Aorta (tissue), 5 donors: ENCODE data around the gene RFX1. TPM values are rescaled to one million over a fixed set of nuclear protein-coding genes. Genes with fewer than 3 reads are reported as not detected.
A peak's percentile ranks its signal among the peaks of the same experiment; 100 is the strongest.
"Not testable (repeated sequence)": the region's sequence is repeated elsewhere in the genome, so short reads cannot be mapped to it uniquely, and the experiment has no call there.

Experiments
- ATAC-seq: fragments of 200-7000 bp; cut with Tn5 transposase; one replicate; pipeline ENCODE4 v1.9.1; 2022; ENCODE audit warnings: moderate library complexity; ENCODE audit not compliant: low FRiP score
- DNase-seq, 2 donors: peaks; one replicate each; pipeline ENCODE4 v3.0.0-alpha.2; 2020
- H3K27ac ChIP-seq, 2 donors: one replicate each; pipeline ENCODE4 v1.5.1; 2013; ENCODE audit warnings: low read length in 2 of 2, mild to moderate bottlenecking in 2 of 2, moderate library complexity in 2 of 2, control low read depth in 1 of 2, inconsistent platforms in 1 of 2, low read depth in 1 of 2
- H3K27me3 ChIP-seq, 2 donors: one replicate each; pipeline ENCODE4 v1.6.1; 2013; ENCODE audit warnings: control low read depth in 1 of 2, low read length in 1 of 2, mild to moderate bottlenecking in 1 of 2, moderate library complexity in 1 of 2; ENCODE audit not compliant: insufficient read depth in 2 of 2, control insufficient read depth in 1 of 2
- H3K36me3 ChIP-seq, 2 donors: one replicate each; pipeline ENCODE4 v1.6.1; 2013; ENCODE audit warnings: control low read depth in 1 of 2, low read length in 1 of 2, mild to moderate bottlenecking in 1 of 2; ENCODE audit not compliant: insufficient read depth in 2 of 2, control insufficient read depth in 1 of 2
- H3K4me1 ChIP-seq, 2 donors: one replicate each; pipeline ENCODE4 v1.6.1; 2013; ENCODE audit warnings: low read length in 2 of 2, control low read depth in 1 of 2, mild to moderate bottlenecking in 1 of 2, moderate library complexity in 1 of 2; ENCODE audit not compliant: insufficient read depth in 2 of 2, control insufficient read depth in 1 of 2
- H3K4me3 ChIP-seq, 2 donors: one replicate each; pipeline ENCODE4 v1.5.1; 2013; ENCODE audit warnings: low read length in 2 of 2, control low read depth in 1 of 2, mild to moderate bottlenecking in 1 of 2
- H3K9me3 ChIP-seq: one replicate; pipeline ENCODE4 v1.6.1; 2013; ENCODE audit warnings: mild to moderate bottlenecking, low read length; ENCODE audit not compliant: control insufficient read depth
- WGBS, 2 donors: extraction: QIAGEN DNeasy Blood & Tissue Kit; methylation state at CpG; one replicate each; pipeline ENCODE4 v1.1.7; 2013; 5-methylcytosine and 5-hydroxymethylcytosine counted together
- intact Hi-C, 2 donors: fragments of 100-400 bp; cut with DNase I; formaldehyde crosslinking; loops; one replicate each; pipeline versions ENCODE4 v1.14.2 to v1.15.0; 2022
- long read RNA-seq, 2 donors: library from polyadenylated mRNA; unstranded; transcript quantifications; one replicate each; pipeline ENCODE4 v2.0.0, GENCODE V29; 2020 to 2021
- polyA plus RNA-seq, 2 donors: library from polyadenylated mRNA; stranded (reverse); fragments of 200-250 nt; gene quantifications; one replicate each; pipeline ENCODE4 v1.2.3, GENCODE V29; 2013
- total RNA-seq, 2 donors: library from RNA; stranded (reverse); fragmentation: NEBNext Ultra II Directional; extraction: Animal tissue kit (Norgen Biotek cat#: 25700); gene quantifications; one replicate each; pipeline ENCODE4 v1.2.1, GENCODE V29; 2021
- donor health status: healthy with polysubstance abuse.
- donor health status: Bipolar disorder and iron deficiency.
- donor health status: DM: no; HTN: no; CAD: no.
- donor health status: DM: no; HTN: no; CAD: no.
- donor health status: DM: yes; HTN: yes; CAD: no.

The RFX1 gene
- 10 to 100 TPM; 11.6 to 17.7 TPM for total RNA-seq
- polyA plus RNA-seq = 1 to 10 TPM; 1.9 to 4.6 TPM
- long read RNA-seq, donor 1, partial matches to known transcripts = 0 of 1 reads
- long read RNA-seq, donor 1, other reads (novel, unspliced or antisense) = 1 of 1 reads
- long read RNA-seq, donor 2, partial matches to known transcripts = 2 of 3 reads
- long read RNA-seq, donor 2, other reads (novel, unspliced or antisense) = 1 of 3 reads

- Histone ChIP-seq H3K4me3 (peak within 1 kb of the TSS; percentile 64 to 98), H3K27ac (peak within 1 kb of the TSS; percentile 87 to 92), H3K27me3 (no peaks in the 10 kb centered on the region), H3K9me3 (no peaks in the 10 kb centered on the region), H3K36me3 (no peaks in the 10 kb centered on the region), H3K4me1 (no peaks in the 10 kb centered on the region)
- ATAC-seq = peak; percentile 95
- DNase-seq = peak; percentile 100
- WGBS, 2 donors = 0 to 1% methylated on average over 49 to 58 of the region's 58 CpGs
- intact Hi-C loops = loop anchor here in 1 of 2 donors (2.0 to 10.0 kb wide), 2 partner anchors 51 to 131 kb away; partner anchors contain the start of genes ASF1B and DCAF15
Observed at GRCh38 chr19:14006085-14006765, at the start of gene RFX1. TSS of gene RFX1 (minus strand) at chr19:14006320. CDS start at chr19:13993843, 12,477 bp downstream.

- Histone ChIP-seq H3K27me3 (no peaks in the 10 kb centered on the region), H3K4me3 (no peak overlapping the region), H3K36me3 (no peaks in the 10 kb centered on the region), H3K4me1 (no peaks in the 10 kb centered on the region), H3K27ac (no peak overlapping the region), H3K9me3 (no peaks in the 10 kb centered on the region)
- ATAC-seq = no peak
- DNase-seq = no peak
- 93% methylated on average over 3 of the region's 3 CpGs for WGBS, 2 donors
- intact Hi-C loops = loop anchor here in 1 of 2 donors (5.0 kb wide), 1 partner anchor 173 kb away; no protein-coding TSS in a partner anchor
Observed at GRCh38 chr19:14055396-14055795, 49.3 kb upstream of the RFX1 start.

- intact Hi-C loops = loop anchor here in 1 of 2 donors (5.0 kb wide), 1 partner anchor 172 kb away; no protein-coding TSS in a partner anchor
- DNase-seq = no peak
- ATAC-seq = no peak
- Histone ChIP-seq H3K4me3 (no peak overlapping the region), H3K9me3 (no peaks in the 10 kb centered on the region), H3K27me3 (no peaks in the 10 kb centered on the region), H3K27ac (no peak overlapping the region), H3K4me1 (no peaks in the 10 kb centered on the region), H3K36me3 (no peaks in the 10 kb centered on the region)
- 77 to 80% methylated on average over 11 of the region's 11 CpGs for WGBS, 2 donors
Observed at GRCh38 chr19:14054721-14055120, 48.6 kb upstream of the RFX1 start.

GRCh38 chr19:14054099-14054498, 48.0 kb upstream of the RFX1 start:
- Histone ChIP-seq H3K4me3 (no peak overlapping the region), H3K27me3 (no peaks in the 10 kb centered on the region), H3K4me1 (no peaks in the 10 kb centered on the region), H3K9me3 (no peaks in the 10 kb centered on the region), H3K36me3 (no peaks in the 10 kb centered on the region), H3K27ac (no peak overlapping the region)
- ATAC-seq (no peak), DNase-seq (no peak)
- WGBS, 2 donors = 82 to 94% methylated on average over 6 of the region's 6 CpGs
- intact Hi-C loops = no loop called here

- H3K4me3 ChIP-seq = no peak overlapping the region
- intact Hi-C loops = no loop called here
- no peak for DNase-seq
- no peaks in the 10 kb centered on the region for H3K4me1 ChIP-seq
- H3K27me3 ChIP-seq = no peaks in the 10 kb centered on the region
- whole genome bisulfite sequencing, 2 donors = 91 to 95% methylated on average over 11 of the region's 11 CpGs
- H3K9me3 ChIP-seq = no peaks in the 10 kb centered on the region
- no peak for ATAC-seq
- no peak overlapping the region for H3K27ac ChIP-seq
- H3K36me3 ChIP-seq = no peaks in the 10 kb centered on the region
Observed at GRCh38 chr19:14053500-14053899, 47.4 kb upstream of the RFX1 start.

GRCh38 chr19:14053032-14053431, 46.9 kb upstream of the RFX1 start:
- intact Hi-C loops = no loop called here
- no peak for ATAC-seq
- H3K4me3 ChIP-seq = no peak overlapping the region
- 95 to 98% methylated on average over 3 of the region's 3 CpGs for WGBS, 2 donors
- H3K4me1 ChIP-seq = no peaks in the 10 kb centered on the region
- no peaks in the 10 kb centered on the region for H3K9me3 ChIP-seq
- H3K27ac ChIP-seq = no peak overlapping the region
- no peak for DNase-seq
- no peaks in the 10 kb centered on the region for H3K36me3 ChIP-seq
- H3K27me3 ChIP-seq = no peaks in the 10 kb centered on the region

GRCh38 chr19:14052470-14052869, 46.4 kb upstream of the RFX1 start:
- Histone ChIP-seq H3K4me1 (no peaks in the 10 kb centered on the region), H3K27me3 (no peaks in the 10 kb centered on the region), H3K36me3 (no peaks in the 10 kb centered on the region), H3K4me3 (no peak overlapping the region), H3K9me3 (no peaks in the 10 kb centered on the region), H3K27ac (no peak overlapping the region)
- ATAC-seq (no peak), DNase-seq (no peak)
- intact Hi-C loops = no loop called here
- WGBS, 2 donors = 91 to 97% methylated on average over 6 of the region's 6 CpGs

GRCh38 chr19:14051980-14052379, 45.9 kb upstream of the RFX1 start:
- ATAC-seq = no peak
- DNase-seq = no peak
- 82 to 86% methylated on average over 9 of the region's 9 CpGs for WGBS, 2 donors
- intact Hi-C loops = no loop called here
- H3K4me3 ChIP-seq = no peak overlapping the region
- H3K9me3 ChIP-seq = no peaks in the 10 kb centered on the region
- H3K36me3 ChIP-seq = no peaks in the 10 kb centered on the region
- H3K27ac ChIP-seq = no peak overlapping the region
- no peaks in the 10 kb centered on the region for H3K27me3 ChIP-seq
- no peaks in the 10 kb centered on the region for H3K4me1 ChIP-seq

GRCh38 chr19:14050961-14051360, 44.8 kb upstream of the RFX1 start:
- not testable (repeated sequence) for ATAC-seq, DNase-seq

More at GRCh38 chr19:14050961-14051360, 44.8 kb upstream of the RFX1 start:
- H3K27me3 ChIP-seq, H3K4me3 ChIP-seq, intact Hi-C loops, H3K4me1 ChIP-seq, H3K9me3 ChIP-seq, H3K27ac ChIP-seq, H3K36me3 ChIP-seq: not testable (repeated sequence)
- 94 to 95% methylated on average over 11 of the region's 11 CpGs for WGBS, 2 donors
